ENCODE measurements around the gene NIPA2. TPM values are rescaled to one million over a fixed set of nuclear protein-coding genes. Genes with fewer than 3 reads are reported as not detected.

The NIPA2 gene
- total RNA-seq, 2 donors from 2014 or later: 57.0 to 58.3 TPM

DNA sequence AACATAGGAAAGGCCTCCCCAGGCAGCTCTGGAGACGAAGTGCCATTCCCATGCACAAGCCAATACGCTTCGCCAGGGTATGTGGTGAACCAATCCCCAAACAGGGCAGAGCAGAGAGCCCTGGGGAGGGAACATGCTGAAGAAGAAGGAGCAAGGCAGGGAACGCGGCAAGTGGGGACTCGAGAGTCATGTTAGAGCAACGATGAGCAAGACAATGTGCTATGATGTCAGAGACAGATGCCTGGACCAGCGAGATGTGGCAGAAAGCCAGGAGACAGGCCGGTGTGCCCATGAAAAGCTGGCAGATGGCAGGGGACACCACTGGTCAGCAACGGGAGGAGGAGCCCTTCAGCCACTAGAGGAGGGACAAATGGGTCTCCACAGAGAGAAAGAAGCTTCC is 39.6 kb downstream of the NIPA2 start:
- Histone ChIP-seq H3K4me1 (ENCODE audit: control insufficient read depth, insufficient read depth, low read length) (no peaks in the 10 kb centered on the region), H3K9ac (ENCODE audit: extremely low read depth, low read length, poor library complexity, severe bottlenecking) (no peak overlapping the region), H3K9me3 (ENCODE audit: control insufficient read depth, low read length) (peaks cover 6% of the 10 kb centered on the region), H3K36me3 (ENCODE audit: control insufficient read depth, insufficient read depth, low read length) (peaks cover 77% of the 10 kb centered on the region), H3K27me3 (ENCODE audit: control insufficient read depth, insufficient read depth, low read length, poor library complexity, severe bottlenecking) (no peaks in the 10 kb centered on the region), H3K27ac (ENCODE audit: low read depth, low read length) (no peak overlapping the region), H3K4me3 (ENCODE audit: low read length) (no peak overlapping the region)
- 93 to 94% methylated on average over 8 to 10 of the region's 10 CpGs for WGBS, 2 experiments (ENCODE audit: insufficient coverage in 1 of 2, insufficient read length in 1 of 2)
- H3K27me3 Mint-ChIP-seq (ENCODE audit: insufficient read depth): no peaks in the 10 kb centered on the region
- no peak overlapping the region for H3K27ac Mint-ChIP-seq
- H3K9me3 Mint-ChIP-seq: no peaks in the 10 kb centered on the region
- peaks cover 87% of the 10 kb centered on the region for H3K36me3 Mint-ChIP-seq (ENCODE audit: low read depth)
- no peak for DNase-seq
- H3K4me3 Mint-ChIP-seq: no peak overlapping the region
- peaks cover 4% of the 10 kb centered on the region for H3K4me1 Mint-ChIP-seq
- TF ChIP-seq, protein P1, sequence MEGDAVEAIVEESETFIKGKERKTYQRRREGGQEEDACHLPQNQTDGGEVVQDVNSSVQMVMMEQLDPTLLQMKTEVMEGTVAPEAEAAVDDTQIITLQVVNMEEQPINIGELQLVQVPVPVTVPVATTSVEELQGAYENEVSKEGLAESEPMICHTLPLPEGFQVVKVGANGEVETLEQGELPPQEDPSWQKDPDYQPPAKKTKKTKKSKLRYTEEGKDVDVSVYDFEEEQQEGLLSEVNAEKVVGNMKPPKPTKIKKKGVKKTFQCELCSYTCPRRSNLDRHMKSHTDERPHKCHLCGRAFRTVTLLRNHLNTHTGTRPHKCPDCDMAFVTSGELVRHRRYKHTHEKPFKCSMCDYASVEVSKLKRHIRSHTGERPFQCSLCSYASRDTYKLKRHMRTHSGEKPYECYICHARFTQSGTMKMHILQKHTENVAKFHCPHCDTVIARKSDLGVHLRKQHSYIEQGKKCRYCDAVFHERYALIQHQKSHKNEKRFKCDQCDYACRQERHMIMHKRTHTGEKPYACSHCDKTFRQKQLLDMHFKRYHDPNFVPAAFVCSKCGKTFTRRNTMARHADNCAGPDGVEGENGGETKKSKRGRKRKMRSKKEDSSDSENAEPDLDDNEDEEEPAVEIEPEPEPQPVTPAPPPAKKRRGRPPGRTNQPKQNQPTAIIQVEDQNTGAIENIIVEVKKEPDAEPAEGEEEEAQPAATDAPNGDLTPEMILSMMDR (conservative IDR thresholded peaks at IDR 0.05): no peak

DNA sequence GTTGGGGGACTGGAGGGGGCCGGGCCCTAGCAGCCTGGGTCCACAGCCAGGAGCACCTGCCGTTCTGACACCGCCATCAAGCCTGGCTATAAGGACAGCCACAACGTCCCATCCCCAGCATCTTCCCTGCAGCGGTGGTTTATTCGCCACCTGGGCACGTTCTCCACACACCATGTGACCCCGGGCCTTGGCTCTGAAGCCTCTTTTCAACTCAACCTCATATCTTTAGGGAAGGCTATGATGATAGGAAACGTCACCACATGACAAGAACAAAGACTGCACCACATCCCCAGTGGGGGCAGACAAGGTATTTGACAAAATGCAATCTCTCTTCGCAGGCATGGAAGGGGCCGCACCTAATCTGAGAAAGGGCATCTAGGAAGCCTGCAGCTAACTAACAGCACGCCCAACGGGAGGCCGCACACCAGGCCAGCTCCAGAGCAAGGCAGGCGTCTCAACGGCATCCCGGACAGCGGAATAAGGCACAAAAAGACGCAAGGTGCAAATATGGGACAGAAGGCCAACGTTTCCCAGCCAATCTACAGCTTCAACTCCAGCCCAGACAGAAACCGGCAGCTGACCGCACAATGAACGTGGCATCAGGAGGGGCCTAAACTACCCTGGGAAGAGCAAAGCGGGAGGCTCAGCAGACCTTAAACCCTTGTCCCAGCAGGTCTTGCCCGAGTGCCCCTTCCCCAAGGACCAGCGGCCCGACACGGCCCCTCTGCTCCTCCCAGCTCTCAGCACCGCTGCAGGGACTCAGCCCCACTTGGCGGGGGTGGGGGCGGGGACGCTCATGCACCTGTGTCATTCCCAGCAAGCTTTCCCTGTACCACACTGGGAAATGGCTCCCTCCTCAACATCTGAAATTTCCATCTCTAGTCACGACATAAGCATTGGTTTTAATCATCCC is 41.9 kb downstream of the NIPA2 start:
- no peak overlapping the region for H3K4me3 ChIP-seq (ENCODE audit: low read length)
- Mint-ChIP-seq H3K4me1 (peaks cover 5% of the 10 kb centered on the region), H3K4me3 (no peak overlapping the region), H3K27me3 (ENCODE audit: insufficient read depth) (no peaks in the 10 kb centered on the region), H3K27ac (no peak overlapping the region), H3K36me3 (ENCODE audit: low read depth) (peaks cover 82% of the 10 kb centered on the region), H3K9me3 (no peaks in the 10 kb centered on the region)
- H3K9ac ChIP-seq (ENCODE audit: extremely low read depth, low read length, poor library complexity, severe bottlenecking): no peak overlapping the region
- no peak for DNase-seq
- peaks cover 7% of the 10 kb centered on the region for H3K4me1 ChIP-seq (ENCODE audit: control insufficient read depth, insufficient read depth, low read length)
- no peaks in the 10 kb centered on the region for H3K27me3 ChIP-seq (ENCODE audit: control insufficient read depth, insufficient read depth, low read length, poor library complexity, severe bottlenecking)
- H3K36me3 ChIP-seq (ENCODE audit: control insufficient read depth, insufficient read depth, low read length): peaks cover 61% of the 10 kb centered on the region
- WGBS, 2 experiments (ENCODE audit: insufficient coverage in 1 of 2, insufficient read length in 1 of 2): 94 to 96% methylated on average over 32 to 33 of the region's 33 CpGs
- TF ChIP-seq, protein P1 (conservative IDR thresholded peaks at IDR 0.05): no peak
- H3K27ac ChIP-seq (ENCODE audit: low read depth, low read length): no peak overlapping the region
- peaks cover 6% of the 10 kb centered on the region for H3K9me3 ChIP-seq (ENCODE audit: control insufficient read depth, low read length)

DNA sequence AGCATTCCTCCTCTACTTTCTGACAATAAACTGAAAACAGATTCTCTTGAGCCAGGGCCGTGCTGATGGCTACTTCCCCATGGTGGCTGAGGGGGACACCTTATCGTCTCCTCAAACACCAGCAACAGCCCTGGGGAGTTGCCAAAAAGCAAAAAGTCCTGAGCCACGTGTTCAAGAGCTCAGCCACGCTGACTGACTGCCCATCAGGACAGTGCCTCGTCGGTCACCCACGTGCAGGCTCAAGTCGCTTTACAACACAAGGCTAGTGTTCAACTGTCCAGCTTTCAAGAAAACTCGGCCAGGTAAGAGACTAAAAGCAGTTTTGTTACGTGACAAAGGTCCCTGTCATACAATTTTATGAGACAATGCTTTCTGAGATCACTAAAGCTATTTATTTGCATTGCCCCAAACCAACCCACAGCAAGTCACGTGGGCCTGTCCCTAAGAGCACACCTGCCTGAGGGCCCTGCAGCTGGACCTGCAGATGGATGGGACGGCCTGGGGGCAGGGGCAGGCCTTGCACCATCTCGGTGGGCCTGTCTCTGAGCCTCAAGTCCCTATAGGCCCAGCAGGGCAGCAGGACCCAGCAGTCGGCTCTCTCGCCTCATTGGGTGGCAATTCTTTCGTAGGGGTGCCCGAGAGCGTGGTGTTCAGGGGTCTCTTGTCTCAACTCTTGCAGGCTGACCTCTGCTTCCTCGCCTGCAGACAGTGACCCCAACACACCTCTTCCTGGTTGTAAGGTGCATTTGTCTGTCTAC is 42.7 kb downstream of the NIPA2 start:
- TF ChIP-seq, protein P1 (conservative IDR thresholded peaks at IDR 0.05): no peak
- Histone ChIP-seq H3K9me3 (ENCODE audit: control insufficient read depth, low read length) (peaks cover 6% of the 10 kb centered on the region), H3K36me3 (ENCODE audit: control insufficient read depth, insufficient read depth, low read length) (peaks cover 62% of the 10 kb centered on the region), H3K27ac (ENCODE audit: low read depth, low read length) (no peak overlapping the region), H3K4me1 (ENCODE audit: control insufficient read depth, insufficient read depth, low read length) (peaks cover 7% of the 10 kb centered on the region), H3K9ac (ENCODE audit: extremely low read depth, low read length, poor library complexity, severe bottlenecking) (no peak overlapping the region), H3K4me3 (ENCODE audit: low read length) (no peak overlapping the region), H3K27me3 (ENCODE audit: control insufficient read depth, insufficient read depth, low read length, poor library complexity, severe bottlenecking) (no peaks in the 10 kb centered on the region)
- H3K4me1 Mint-ChIP-seq: peaks cover 5% of the 10 kb centered on the region
- WGBS, 2 experiments (ENCODE audit: insufficient coverage in 1 of 2, insufficient read length in 1 of 2): 94% methylated on average over 18 to 19 of the region's 19 CpGs
- no peak overlapping the region for H3K4me3 Mint-ChIP-seq
- no peaks in the 10 kb centered on the region for H3K9me3 Mint-ChIP-seq
- no peaks in the 10 kb centered on the region for H3K27me3 Mint-ChIP-seq (ENCODE audit: insufficient read depth)
- DNase-seq: no peak
- H3K27ac Mint-ChIP-seq: peak overlapping the region; percentile 81
- H3K36me3 Mint-ChIP-seq (ENCODE audit: low read depth): peaks cover 80% of the 10 kb centered on the region
